Measurements from ENCODE around the gene EPS8L3.

Gene EPS8L3

GRCh38 chr1:109763646-109764415, at the start of gene EPS8L3:
Gene EPS8L3, minus strand, starts transcription at chr1:109763923. Its CDS starts 2,174 bp downstream, at chr1:109761749.
- no peak for TF ChIP-seq Cebpa-rat (IDR thresholded peaks at IDR 0.05)
- Histone ChIP-seq H4K20me1 (no peaks in the 10 kb centered on the region), H3K9ac (peak within 1 kb of the TSS in 6 of 11 experiments; percentile 35 to 69 (median 59); a peak in 12 of 22 replicates), H3K9me3 (replicated peaks in 1 of 11) (no peaks in the 10 kb centered on the region), H3K36me3 (no peaks in the 10 kb centered on the region), H3K4me1 (peaks cover 5 to 33% (median 19%) of the 10 kb centered on the region in 10 experiments; a peak in 19 of 20 replicates), H3K4me3 (no peak within 1 kb of the TSS), H3K4me2 (peak within 1 kb of the TSS; percentile 24 to 95 (median 65); a peak in 20 of 22 replicates), H3K27me3 (no peaks in the 10 kb centered on the region), H3K27ac (peak within 1 kb of the TSS in 10 of 11 experiments; percentile 34 to 94 (median 78); a peak in 20 of 22 replicates)

GRCh38 chr1:109812691-109813393, 49.1 kb upstream of the EPS8L3 start:
- H3K27ac ChIP-seq, result peak overlapping the region in 9 of 11 experiments; percentile 95 to 100 (median 98); a peak in 19 of 22 replicates
- H3K9ac ChIP-seq, result peak overlapping the region in 8 of 11 experiments; percentile 85 to 94 (median 88); a peak in 15 of 22 replicates
- peaks cover 71 to 92% (median 85%) of the 10 kb centered on the region in 10 experiments for H3K4me1 ChIP-seq

GRCh38 chr1:109808703-109809102, 45.0 kb upstream of the EPS8L3 start:
- H4K20me1 ChIP-seq, result no peaks in the 10 kb centered on the region
- H3K36me3 ChIP-seq, result no peaks in the 10 kb centered on the region
- TF ChIP-seq Cebpa-rat (IDR thresholded peaks at IDR 0.05), result no peak
- H3K4me2 ChIP-seq, result peak overlapping the region; percentile 2 to 97 (median 79); a peak in 19 of 22 replicates
- no peak overlapping the region for H3K4me3 ChIP-seq
- peak overlapping the region in 6 of 11 experiments; percentile 0 to 71 (median 25); a peak in 7 of 22 replicates for H3K9ac ChIP-seq
- H3K27ac ChIP-seq, result peak overlapping the region in 9 of 11 experiments; percentile 32 to 88 (median 80); a peak in 18 of 22 replicates
- no peaks in the 10 kb centered on the region for H3K9me3 ChIP-seq (replicated peaks in 1 of 11)
- H3K4me1 ChIP-seq, result peaks cover 59 to 93% (median 85%) of the 10 kb centered on the region in 10 experiments
- H3K27me3 ChIP-seq, result no peaks in the 10 kb centered on the region

More at GRCh38 chr1:109812691-109813393, 49.1 kb upstream of the EPS8L3 start:
- no peaks in the 10 kb centered on the region; a peak in 1 of 22 replicates for H3K27me3 ChIP-seq
- H4K20me1 ChIP-seq, result no peaks in the 10 kb centered on the region
- H3K9me3 ChIP-seq (replicated peaks in 1 of 11), result peaks cover 0 to 8% (median 0%) of the 10 kb centered on the region in 11 experiments; a peak in 6 of 22 replicates
- no peak overlapping the region for H3K4me3 ChIP-seq
- H3K4me2 ChIP-seq, result peak overlapping the region; percentile 76 to 93 (median 87); a peak in 21 of 22 replicates
- TF ChIP-seq Cebpa-rat (IDR thresholded peaks at IDR 0.05), result no peak
- H3K36me3 ChIP-seq, result no peaks in the 10 kb centered on the region

- H3K9ac ChIP-seq, result peak overlapping the region in 8 of 11 experiments; percentile 0 to 73 (median 66); a peak in 14 of 22 replicates
- H3K9me3 ChIP-seq (replicated peaks in 1 of 11), result no peaks in the 10 kb centered on the region
- H3K4me1 ChIP-seq, result peaks cover 59 to 93% (median 85%) of the 10 kb centered on the region in 10 experiments
- H3K4me2 ChIP-seq, result peak overlapping the region; percentile 71 to 97 (median 79); a peak in 20 of 22 replicates
- no peaks in the 10 kb centered on the region for H4K20me1 ChIP-seq
- no peak for TF ChIP-seq Cebpa-rat (IDR thresholded peaks at IDR 0.05)
- no peaks in the 10 kb centered on the region for H3K36me3 ChIP-seq
- no peak overlapping the region for H3K4me3 ChIP-seq
- H3K27ac ChIP-seq, result peak overlapping the region in 9 of 11 experiments; percentile 52 to 88 (median 80); a peak in 18 of 22 replicates
- H3K27me3 ChIP-seq, result no peaks in the 10 kb centered on the region
Observed at GRCh38 chr1:109807822-109808680, 44.3 kb upstream of the EPS8L3 start.

GRCh38 chr1:109807402-109807801, 43.7 kb upstream of the EPS8L3 start:
- H3K9ac ChIP-seq, result peak overlapping the region; percentile 31 to 73 (median 64); a peak in 19 of 22 replicates
- H3K36me3 ChIP-seq, result no peaks in the 10 kb centered on the region
- H3K27ac ChIP-seq, result peak overlapping the region in 10 of 11 experiments; percentile 20 to 88 (median 80); a peak in 19 of 22 replicates
- H3K4me2 ChIP-seq, result peak overlapping the region; percentile 71 to 97 (median 79)
- no peak overlapping the region for H3K4me3 ChIP-seq
- peaks cover 59 to 93% (median 85%) of the 10 kb centered on the region in 10 experiments for H3K4me1 ChIP-seq
- no peak for TF ChIP-seq Cebpa-rat (IDR thresholded peaks at IDR 0.05)
- H4K20me1 ChIP-seq, result no peaks in the 10 kb centered on the region
- H3K27me3 ChIP-seq, result no peaks in the 10 kb centered on the region
- H3K9me3 ChIP-seq (replicated peaks in 1 of 11), result no peaks in the 10 kb centered on the region

- Histone ChIP-seq H3K4me1 (peaks cover 55 to 93% (median 85%) of the 10 kb centered on the region in 10 experiments), H3K4me2 (peak overlapping the region; percentile 71 to 97 (median 79)), H4K20me1 (no peaks in the 10 kb centered on the region), H3K9me3 (replicated peaks in 1 of 11) (no peaks in the 10 kb centered on the region), H3K9ac (peak overlapping the region; percentile 31 to 73 (median 64); a peak in 19 of 22 replicates), H3K36me3 (no peaks in the 10 kb centered on the region), H3K27me3 (no peaks in the 10 kb centered on the region), H3K27ac (peak overlapping the region in 10 of 11 experiments; percentile 34 to 88 (median 80); a peak in 19 of 22 replicates), H3K4me3 (no peak overlapping the region)
- TF ChIP-seq Cebpa-rat (IDR thresholded peaks at IDR 0.05), result no peak
Observed at GRCh38 chr1:109806733-109807400, 43.1 kb upstream of the EPS8L3 start.

GRCh38 chr1:109805486-109806165, 41.9 kb upstream of the EPS8L3 start:
- H3K9me3 ChIP-seq (replicated peaks in 1 of 11), result no peaks in the 10 kb centered on the region
- H3K4me2 ChIP-seq, result peak overlapping the region; percentile 3 to 97 (median 82); a peak in 19 of 22 replicates
- H3K36me3 ChIP-seq, result no peaks in the 10 kb centered on the region
- H3K4me1 ChIP-seq, result peaks cover 50 to 92% (median 87%) of the 10 kb centered on the region in 10 experiments
- no peaks in the 10 kb centered on the region for H4K20me1 ChIP-seq
- no peak overlapping the region for H3K4me3 ChIP-seq
- TF ChIP-seq Cebpa-rat (IDR thresholded peaks at IDR 0.05), result no peak; a peak in 1 of 22 replicates
- peak overlapping the region in 8 of 11 experiments; percentile 78 to 88 (median 82); a peak in 17 of 22 replicates for H3K27ac ChIP-seq
- H3K9ac ChIP-seq, result peak overlapping the region in 7 of 11 experiments; percentile 1 to 72 (median 30); a peak in 10 of 22 replicates
- H3K27me3 ChIP-seq, result no peaks in the 10 kb centered on the region
